ENCODE measurements around the gene C5orf46.
A peak's percentile ranks its signal among the peaks of the same experiment; 100 is the strongest.
"Not testable (repeated sequence)": the region's sequence is repeated elsewhere in the genome, so short reads cannot be mapped to it uniquely, and the experiment has no call there.

C5orf46 gene

DNA sequence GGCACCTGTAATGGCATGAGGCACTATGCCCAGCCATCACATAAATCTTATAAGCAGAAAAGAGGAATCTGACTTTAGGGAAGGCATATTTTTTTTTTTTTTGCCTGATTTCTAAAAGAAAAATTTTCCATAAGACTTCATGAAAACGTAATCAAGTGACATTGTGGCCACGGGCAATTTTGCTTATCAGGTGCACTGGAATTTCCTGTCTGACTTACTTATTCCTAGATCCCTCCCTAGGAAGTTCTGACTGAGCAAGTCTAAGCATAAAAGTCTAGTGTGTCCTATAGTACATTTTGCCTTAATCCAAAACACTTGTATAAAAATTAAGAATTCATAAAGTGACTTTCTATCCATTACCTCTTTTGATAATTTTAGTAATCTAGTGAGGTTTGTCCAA, 12.5 kb downstream of the C5orf46 start:
- DNase-seq (ENCODE audit: low spot score), result no peak

DNA sequence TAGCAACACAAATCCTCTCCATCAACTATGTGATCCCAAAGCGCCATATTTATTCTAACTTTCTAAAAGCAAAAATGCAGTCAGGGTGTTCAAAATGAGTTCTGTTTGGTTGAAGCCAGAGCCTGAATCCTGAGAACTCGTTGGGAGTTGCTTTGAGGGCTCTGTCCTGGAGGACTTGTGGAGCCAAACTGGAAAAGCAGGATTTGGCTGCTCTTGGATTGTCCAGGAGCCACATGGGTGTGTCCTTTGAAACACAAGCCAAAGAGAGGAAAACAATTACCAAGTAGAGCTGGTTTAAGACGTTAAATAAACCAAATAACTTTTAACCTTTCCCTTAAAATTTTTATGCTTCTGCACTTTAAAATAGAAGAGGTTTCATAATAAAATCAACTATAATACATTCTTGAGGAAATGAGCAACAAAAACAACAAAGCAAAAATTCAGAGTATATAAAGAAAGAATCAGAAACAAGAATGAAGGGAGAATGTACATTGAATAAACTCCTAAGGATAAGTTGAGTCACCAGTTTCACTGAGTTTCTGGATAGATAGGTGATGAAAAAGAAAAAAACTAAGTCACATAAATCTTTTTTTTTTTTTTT, 13.5 kb downstream of the C5orf46 start:
- peak; percentile 7 for DNase-seq (ENCODE audit: low spot score)

DNA sequence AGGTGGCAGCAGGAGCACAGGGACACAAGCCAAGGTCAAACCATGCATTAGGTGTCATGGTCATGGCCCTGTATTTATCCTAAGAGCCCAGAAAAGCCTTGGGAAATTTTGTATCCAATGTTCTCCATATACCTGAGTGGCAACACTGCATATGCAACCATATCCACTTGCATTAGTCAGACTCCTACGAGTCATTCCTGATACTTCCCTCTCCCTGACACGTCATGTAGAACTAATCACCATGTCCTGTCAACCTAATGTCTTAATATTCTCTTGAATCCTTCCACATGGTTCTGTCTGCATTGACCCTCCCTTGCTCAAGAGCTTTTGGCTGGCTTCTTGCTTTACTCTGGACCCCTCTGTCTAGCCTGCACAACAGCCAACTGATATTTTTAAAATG, 18.4 kb downstream of the C5orf46 start:
- no peak for DNase-seq (ENCODE audit: low spot score)

DNA sequence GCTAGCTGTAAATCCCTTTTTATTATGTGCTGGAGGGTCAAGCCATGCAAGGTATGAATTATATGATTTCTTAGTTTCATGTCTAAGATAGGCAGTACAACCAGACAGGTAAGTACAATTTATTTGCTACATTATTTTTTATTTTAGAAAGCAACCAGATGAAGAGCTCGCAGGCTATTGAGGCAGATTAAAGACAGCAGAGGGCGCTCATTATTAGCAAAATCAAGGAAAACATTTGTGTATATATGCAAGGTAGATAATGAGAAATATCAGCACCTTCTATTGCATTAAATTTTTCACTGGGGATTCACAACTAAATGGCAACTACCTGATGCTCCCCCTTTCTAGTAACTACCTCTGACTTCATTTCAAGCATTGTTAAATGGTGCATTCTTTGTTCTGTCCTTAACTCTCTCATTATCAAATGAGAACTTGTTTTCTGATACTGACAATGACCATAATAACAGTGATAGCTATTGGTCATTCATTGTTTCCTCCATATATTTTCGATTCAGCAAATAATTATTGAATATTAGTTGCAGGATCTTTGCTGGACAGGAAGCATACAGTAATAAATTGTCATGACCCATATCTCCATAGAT, 19.2 kb downstream of the C5orf46 start:
- DNase-seq (ENCODE audit: low spot score), result no peak

DNA sequence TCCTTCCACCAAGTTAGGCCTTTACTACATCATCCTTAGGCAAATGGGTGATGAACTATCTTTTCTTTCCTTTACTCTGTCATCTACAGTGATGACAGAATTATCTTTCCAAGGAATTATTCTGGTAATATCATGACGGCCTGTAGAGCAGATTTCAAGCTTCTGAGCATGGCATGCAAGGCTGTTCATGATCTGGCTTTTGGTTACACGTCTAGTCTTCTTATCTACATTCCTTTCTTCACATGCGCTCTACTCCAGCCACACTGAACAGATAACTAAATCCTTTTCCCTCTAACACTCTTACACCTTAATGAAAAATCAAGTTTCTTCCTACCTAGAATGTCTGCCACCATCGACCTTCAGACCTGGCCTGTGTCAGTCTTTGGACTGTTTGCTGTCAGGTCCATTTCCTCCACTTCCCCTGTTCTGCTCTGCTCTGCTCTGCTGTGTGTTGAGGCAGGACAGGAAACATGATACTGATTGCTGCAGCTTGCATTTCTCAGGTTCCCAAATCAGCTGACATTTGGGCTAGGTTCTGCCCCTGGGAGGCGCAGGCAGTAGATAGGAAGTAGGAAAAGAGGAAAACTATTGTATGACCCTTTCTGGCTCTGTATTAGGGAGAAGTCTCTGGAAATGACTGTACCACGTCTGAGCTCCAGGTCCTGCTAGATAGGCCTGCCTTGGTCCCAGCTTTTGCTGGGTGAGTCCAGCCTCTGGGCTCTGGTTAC, 23.6 kb downstream of the C5orf46 start:
- no peak for DNase-seq (ENCODE audit: low spot score)

DNA sequence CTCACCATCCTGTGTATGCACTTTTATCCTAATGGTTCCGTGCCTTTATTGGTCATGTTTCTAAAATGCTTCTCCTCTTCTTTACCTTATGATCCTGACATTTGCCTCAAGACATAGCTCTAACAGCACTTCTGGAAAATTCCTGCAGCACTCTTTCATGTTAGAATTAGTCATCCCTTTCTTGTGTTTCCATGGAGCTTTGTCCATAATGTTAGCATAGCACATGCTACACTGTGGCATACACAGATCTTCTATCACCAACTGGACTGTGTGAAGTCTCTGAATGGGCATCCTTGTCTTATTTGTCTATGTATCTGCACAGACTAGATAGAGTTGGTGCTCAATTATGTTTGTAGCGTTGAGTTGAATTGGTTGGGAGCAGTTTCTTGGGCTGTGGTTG, 25.9 kb downstream of the C5orf46 start:
- no peak for DNase-seq (ENCODE audit: low spot score)

DNA sequence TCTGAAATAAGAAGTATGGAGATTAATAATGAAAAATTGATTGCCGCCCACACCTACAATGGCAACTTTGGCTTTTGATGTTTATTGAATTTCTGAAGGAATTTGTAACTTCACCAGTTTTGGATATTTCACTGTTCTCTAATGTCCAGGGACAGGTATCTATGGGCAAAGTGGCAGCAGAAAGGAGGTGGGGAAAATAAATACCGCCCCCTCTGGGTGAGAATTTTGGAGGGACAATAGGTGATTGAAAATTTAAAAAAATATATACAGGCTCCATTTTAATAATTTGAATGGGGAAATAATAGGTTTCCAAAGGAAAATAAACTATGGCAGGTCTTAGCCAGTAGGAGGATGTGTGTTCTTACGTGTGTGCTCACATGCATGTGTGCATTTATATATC, 26.6 kb downstream of the C5orf46 start:
- no peak for DNase-seq (ENCODE audit: low spot score)

DNA sequence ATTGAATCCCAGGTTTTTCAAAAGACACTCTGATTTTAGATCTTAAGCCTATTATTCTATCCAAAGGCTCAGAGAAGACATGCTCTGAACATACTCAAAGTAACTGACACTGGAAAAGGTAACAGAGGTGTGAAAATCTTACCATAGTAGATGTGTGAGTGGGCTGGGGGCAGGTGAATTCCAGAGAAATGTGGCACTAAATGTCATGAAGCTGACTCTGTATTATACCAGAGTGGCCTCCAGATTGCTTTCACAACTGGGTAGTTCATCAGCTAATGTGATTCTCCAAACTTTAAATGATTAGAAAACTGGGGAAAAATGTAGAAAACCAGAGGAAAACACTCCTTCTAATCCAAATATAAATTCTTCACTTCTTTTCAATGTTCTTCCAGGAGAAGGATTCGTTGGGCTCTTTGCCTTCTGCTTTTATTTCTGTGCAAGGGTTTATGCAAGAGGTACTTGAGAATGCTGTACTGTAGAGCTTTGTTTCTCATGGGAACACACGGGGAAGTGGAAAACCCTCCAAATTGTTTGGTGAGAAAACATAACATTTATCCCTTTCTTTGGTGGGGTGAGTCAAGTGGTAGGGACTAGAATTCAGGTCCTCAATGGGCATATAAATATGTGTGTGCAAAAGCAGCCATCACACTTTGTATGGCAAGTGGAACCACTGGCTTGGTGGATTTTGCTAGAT, 28.1 kb downstream of the C5orf46 start, which contains the start of gene SCGB3A2:
TSS of gene SCGB3A2 (plus strand) at position 646 of the 694 bp plus-strand sequence. CDS start 93 bp downstream, outside the sequence.
- DNase-seq (ENCODE audit: low spot score), result no peak

DNA sequence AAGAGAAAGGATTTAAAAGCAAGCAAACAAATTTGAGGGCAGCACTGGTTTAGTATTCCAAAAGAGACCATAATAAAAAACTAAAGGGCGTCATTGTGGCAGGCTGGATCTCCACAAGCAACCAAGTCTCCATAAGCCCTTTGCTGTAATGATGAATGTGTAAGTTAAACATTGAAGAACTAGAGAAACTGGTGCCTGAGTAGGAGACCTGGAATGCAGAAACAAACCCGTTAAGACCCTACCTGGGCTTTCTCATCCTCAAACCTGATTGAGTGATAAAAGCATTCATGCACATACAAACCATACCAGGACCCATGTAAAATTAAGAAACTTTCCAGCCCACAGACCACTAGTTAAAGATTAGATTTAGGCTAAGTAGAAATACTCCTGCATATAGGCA, 29.7 kb downstream of the C5orf46 start:
- DNase-seq (ENCODE audit: low spot score), result no peak

DNA sequence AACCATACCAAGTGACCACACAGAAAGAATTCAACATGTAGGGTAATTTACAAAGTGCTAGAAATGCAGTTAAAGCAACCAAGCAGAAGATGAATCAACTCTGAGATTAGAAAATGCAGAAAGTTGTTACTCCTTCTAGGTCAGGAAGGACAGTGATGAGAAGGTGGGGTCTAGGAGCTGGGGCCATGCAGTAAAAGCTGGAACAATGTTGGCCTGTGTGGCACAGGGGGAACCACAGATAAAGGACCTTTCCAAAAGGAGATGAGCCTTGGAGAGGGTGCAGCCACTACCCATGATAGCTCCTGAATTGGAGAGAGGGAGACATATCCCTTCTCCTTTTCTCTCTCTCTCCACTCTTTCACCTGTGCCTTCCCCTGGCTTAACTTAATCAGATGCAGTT, 30.2 kb downstream of the C5orf46 start:
- DNase-seq (ENCODE audit: low spot score), result no peak

DNA sequence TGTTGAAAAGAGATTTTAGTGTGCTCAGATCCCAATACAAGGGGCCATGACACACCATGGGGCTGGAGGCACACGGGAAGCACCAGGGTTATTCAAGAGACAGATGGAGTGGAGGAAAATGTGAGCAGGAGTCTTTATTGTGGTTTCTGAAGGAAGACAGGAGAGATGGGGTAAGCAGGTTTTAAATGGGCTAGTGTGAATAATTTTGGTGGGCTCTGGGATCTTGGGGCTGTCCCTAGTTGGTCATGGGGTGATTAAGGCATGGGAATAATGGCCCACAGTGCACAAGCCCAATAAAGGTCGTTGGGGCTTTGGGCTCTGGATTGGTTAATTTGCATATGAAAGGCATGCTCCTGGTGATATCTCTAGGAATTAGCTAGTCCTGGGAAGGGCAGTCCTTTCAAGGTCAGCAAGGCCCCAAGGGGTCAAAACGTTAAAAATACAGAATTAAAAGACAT, 31.4 kb downstream of the C5orf46 start:
- DNase-seq (ENCODE audit: low spot score), result no peak

DNA sequence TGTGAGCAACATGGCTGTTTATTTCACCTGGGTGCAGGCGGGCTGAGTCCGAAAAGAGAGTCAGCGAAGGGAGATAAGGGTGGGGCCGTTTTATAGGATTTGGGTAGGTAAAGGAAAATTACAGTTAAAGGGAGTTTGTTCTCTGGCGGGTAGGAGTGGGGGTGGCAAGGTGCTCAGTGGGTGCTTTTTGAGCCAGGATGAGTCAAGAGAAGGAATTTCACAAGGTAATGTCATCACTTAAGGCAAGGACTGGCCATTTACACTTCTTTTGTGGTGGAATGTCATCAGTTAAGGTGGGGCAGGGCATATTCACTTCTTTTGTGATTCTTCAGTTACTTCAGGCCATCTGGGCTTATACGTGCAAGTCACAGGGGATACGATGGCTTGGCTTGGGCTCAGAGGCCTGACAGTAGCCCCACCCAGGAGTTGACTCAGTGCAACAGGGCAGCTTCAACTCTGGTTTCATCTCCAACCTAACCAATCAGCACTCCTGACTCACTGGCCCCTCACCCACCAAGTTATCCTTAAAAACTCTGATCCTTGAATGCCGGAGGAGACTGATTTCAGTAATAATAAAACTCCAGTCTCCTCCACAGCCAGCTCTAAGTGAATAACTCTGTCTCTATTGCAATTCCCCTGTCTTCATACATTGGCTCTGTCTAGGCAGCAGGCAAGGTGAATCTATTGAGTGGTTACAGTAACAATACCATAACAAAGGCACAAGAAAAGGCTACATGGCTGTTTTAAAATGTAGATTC, 32.0 kb downstream of the C5orf46 start:
- DNase-seq (ENCODE audit: low spot score), result not testable (repeated sequence)

DNA sequence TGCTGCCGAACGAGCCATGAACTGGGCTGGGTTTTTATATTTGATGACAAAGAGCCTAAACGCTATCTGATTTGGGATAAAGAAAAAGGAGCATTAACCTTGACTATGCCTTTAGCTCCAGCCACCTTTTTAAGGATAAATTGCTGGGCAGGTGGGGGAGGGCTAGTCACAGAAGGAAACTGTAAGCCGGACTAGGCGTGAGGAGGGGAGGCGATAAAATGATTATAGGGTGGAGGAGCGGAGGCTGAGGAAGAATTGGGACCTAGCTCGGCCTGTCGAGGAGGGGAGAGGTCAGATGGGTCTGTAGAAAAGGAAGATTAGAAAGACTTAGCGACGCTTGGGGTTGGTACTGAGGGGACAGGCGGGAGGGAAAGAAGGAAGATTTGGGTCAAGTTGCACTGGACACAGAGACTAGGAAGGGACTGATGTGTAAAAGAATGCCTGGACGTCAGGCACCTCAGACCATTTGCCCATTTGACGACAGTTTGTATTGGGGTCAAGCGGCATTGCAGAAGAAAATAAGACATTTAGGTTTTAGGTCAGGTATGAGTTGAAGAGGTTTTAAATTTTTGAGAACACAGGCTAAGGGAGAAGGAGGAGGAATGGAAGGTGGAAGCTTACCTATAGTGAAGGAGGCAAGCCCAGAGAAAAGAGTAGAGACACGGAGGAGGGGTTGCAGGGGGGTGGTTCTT, 33.4 kb downstream of the C5orf46 start:
- DNase-seq (ENCODE audit: low spot score), result not testable (repeated sequence)

DNA sequence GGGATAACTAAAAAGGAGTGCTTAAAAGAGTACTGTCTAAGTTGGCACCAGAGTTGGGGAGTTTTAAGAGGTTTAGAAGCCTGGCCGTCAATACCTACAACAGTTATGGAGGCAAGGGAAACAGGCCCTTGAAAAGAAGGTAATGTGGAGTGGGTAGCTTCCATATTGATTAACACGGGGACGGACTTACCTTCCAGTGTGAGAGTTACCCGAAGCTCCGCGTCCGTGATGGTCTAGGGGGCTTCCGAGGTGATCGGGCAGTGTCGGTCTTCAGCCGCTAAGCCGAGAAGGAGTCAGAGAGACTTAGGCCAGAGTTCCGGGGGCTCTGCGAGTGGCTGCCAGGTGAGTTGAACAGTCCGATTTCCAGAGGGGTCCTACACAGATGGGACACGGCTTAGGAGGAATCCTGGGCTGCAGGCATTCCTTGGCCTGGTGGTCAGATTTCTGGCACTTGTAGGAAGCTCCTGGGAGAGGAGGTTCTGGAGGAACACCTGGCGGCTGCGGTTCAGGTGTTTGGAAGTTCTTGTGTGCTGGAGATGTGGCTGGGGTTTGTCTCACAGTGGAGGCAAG, 34.3 kb downstream of the C5orf46 start:
- DNase-seq (ENCODE audit: low spot score), result not testable (repeated sequence)

DNA sequence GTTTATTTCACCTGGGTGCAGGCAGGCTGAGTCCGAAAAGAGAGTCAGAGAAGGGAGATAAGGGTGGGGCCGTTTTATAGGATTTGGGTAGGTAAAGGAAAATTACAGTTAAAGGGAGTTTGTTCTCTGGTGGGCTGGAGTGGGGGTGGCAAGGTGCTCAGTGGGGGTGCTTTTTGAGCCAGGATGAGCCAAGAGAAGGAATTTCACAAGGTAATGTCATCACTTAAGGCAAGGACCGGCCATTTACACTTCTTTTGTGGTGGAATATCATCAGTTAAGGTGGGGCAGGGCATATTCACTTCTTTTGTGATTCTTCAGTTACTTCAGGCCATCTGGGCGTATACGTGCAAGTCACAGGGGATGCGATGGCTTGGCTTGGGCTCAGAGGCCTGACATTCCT, 36.4 kb downstream of the C5orf46 start:
- not testable (repeated sequence) for DNase-seq (ENCODE audit: low spot score)

DNA sequence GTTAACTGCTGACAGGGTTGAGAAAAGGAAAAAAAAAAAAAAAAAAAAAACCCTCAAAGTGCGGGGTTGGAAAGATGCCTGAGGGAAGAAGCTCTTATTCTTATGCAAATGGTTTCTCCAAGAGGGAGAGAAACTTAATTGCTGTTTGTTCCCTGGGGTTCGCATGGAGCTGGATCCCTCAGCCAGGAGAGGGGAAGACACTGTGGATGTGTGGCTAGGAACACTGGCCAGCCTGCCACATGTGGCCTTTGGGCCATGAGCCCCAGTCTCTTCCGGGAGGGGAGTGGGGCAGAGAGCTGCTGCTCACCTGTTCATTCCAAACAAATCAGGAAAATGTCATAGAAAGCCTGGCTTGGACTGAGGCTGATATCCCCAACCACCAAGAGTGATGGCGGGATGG, 37.2 kb downstream of the C5orf46 start:
- DNase-seq (ENCODE audit: low spot score), result no peak

DNA sequence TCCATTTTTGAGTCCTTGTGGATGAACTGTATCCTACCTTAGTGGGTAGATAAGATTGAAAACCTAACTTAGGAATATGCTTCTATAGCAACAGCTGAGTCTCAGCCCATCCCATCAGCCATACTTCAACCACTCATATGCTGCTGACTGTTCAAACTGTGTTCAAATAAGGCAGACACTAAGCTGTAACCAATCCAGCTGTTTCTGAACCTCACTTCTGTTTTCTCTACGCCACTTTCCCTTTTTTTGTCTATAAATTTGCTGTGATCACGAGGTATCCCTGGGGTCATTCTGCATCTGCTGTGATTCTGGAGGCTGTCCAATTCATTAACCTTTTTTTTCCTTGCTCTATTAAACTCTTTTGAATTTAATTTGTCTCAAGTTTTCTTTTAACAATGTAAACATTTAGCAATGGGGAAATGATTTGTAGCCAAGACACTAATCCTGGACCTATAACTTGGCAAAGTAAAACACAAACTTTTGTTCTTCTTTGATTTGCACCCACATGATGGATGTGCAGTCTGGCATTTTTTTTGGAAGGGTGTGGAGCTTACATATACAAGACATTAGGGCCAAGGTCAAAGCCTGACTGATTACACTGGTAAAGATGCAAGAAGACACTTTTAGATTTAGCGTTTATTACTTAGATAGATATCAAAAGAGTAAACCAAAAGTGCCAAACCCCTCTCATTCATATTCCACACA, 42.7 kb downstream of the C5orf46 start:
- no peak for DNase-seq (ENCODE audit: low spot score)

DNA sequence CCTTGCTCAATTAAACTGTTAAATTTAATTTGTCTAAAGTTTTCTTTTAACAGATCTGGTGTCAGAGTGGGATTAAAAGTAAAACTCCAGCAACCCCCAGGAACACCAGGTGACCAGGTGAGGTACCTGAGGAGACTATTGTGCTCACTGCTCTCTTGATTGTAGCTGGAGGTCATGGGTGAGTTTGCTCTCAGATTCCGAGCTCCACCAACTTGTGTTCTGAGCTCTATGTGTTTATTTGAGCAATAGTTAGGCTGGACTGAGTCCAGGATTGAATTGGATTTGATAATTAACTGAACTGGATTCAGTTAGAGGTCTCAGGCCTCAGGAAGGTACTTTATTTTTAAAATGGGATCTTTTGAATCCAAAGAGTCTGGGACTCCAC, 45.7 kb downstream of the C5orf46 start:
- DNase-seq (ENCODE audit: low spot score), result no peak

DNA sequence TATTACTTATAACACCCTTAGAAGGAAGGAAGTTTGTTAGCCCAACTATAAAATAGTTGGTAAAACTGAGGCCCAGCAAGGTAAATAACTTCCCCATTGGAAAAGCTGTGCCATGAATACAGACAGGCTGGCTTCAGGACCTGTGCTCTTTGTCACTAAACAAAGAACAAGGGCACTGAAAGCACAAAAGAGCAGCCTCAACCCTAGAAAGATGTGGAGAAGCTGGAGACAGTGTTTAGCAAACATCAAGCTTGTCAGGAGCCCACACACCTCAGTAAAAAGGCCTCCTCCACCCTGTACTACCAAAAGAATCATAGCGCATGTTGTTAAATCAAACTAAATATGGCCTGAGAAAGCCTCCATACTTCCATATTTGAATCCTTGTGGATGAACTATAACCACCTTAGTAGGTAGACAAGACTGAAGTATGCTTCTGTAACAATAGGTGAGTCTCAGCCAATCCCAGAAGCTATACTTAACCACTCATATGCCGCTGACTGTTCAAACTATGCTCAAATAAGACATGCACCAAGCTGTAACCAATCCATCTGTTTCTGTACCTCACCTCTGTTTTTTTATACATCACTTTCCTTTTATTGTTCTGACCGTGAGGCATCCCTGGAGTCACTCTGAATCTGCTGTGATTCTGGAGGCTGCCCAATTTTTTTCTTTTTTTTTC, 46.2 kb downstream of the C5orf46 start:
- no peak for DNase-seq (ENCODE audit: low spot score)

DNA sequence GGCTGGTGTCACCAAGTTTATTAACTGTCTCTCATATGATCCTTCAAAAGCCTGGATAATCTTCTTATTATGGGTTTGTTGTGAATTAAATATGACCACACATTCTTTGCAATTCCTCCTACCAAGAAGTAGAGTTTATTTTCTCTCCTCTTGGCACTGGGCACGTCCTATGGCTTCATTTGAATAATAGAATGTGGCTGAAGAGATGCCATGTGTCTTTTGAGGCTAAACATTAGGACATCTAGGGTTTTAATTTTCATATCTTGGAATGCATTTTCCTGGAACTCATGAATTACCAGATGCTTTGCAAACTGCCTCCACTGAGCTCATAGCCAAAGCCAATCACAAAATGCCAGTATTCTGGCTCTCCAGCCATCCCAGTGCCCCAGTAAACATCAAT, 47.8 kb downstream of the C5orf46 start:
- DNase-seq (ENCODE audit: low spot score), result no peak

Measured in hepatic stellate cell (primary cell).